ENCODE results near the gene LEUTX. TPM values are rescaled to one million over a fixed set of nuclear protein-coding genes. Genes with fewer than 3 reads are reported as not detected.
"Not testable (repeated sequence)": the region's sequence is repeated elsewhere in the genome, so short reads cannot be mapped to it uniquely, and the experiment has no call there.

LEUTX gene
- total and polyA plus RNA-seq, 3 donors from 2014 or later: not detected

DNA sequence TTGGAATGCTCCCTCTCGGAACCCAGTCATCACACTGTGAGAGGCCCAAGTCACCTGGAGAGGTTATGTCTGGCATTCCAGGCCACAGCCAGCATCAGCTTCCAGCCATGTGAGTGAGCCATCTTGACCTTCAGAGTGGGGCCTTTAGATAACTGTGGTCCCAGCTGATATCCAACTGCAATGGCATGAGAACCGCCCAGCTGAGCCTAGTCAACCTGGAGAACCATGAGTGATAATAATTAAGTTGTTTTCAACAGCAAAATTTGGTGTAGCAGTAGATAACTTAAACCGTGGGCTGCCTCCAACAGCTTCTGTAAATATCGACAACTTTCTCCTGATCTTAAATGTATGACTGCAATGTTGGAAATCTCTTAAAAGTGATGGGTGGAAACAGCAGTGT, 30.7 kb downstream of the LEUTX start:
- H3K27ac ChIP-seq: no peak overlapping the region
- H3K4me1 ChIP-seq: no peaks in the 10 kb centered on the region
- WGBS, 2 donors: 92 to 97% methylated on average over 3 to 4 of the region's 4 CpGs
- H3K4me3 ChIP-seq: no peak overlapping the region
- intact Hi-C loops (cut with DNase I; ENCODE audit: low total_unique reads): no loop called here
- no peaks in the 10 kb centered on the region for H3K36me3 ChIP-seq (ENCODE audit: low read depth, missing control alignments)
- H3K9me3 ChIP-seq: no peaks in the 10 kb centered on the region
- no peaks in the 10 kb centered on the region for H3K27me3 ChIP-seq
- DNase-seq: no peak
- no peak for TF ChIP-seq POLR2A (IDR thresholded peaks at IDR 0.05)
- TF ChIP-seq, protein P1, sequence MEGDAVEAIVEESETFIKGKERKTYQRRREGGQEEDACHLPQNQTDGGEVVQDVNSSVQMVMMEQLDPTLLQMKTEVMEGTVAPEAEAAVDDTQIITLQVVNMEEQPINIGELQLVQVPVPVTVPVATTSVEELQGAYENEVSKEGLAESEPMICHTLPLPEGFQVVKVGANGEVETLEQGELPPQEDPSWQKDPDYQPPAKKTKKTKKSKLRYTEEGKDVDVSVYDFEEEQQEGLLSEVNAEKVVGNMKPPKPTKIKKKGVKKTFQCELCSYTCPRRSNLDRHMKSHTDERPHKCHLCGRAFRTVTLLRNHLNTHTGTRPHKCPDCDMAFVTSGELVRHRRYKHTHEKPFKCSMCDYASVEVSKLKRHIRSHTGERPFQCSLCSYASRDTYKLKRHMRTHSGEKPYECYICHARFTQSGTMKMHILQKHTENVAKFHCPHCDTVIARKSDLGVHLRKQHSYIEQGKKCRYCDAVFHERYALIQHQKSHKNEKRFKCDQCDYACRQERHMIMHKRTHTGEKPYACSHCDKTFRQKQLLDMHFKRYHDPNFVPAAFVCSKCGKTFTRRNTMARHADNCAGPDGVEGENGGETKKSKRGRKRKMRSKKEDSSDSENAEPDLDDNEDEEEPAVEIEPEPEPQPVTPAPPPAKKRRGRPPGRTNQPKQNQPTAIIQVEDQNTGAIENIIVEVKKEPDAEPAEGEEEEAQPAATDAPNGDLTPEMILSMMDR (IDR thresholded peaks at IDR 0.05): no peak

DNA sequence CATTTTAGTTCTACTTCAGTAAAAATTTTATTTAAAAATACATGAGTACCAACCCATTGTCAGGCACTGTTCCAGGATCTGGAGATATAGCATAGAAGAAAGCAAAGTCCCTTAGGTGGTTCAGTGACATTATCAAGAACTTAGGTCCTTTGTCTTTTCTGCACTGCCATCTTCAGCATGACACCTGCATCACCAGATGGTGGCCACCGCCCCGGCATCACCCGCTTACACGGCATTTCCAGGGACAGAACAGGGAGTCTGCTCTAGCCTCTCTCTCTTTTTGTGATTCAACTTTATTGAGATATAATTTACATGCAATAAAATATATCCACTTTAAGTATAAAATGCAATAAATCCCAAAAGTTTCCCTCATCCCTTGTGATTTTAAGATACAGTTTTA, 31.8 kb downstream of the LEUTX start:
- WGBS, 2 donors: 88 to 94% methylated on average over 4 of the region's 4 CpGs
- DNase-seq: no peak
- no peak for TF ChIP-seq POLR2A (IDR thresholded peaks at IDR 0.05)
- TF ChIP-seq, protein P1 (IDR thresholded peaks at IDR 0.05): no peak
- no peaks in the 10 kb centered on the region for H3K36me3 ChIP-seq (ENCODE audit: low read depth, missing control alignments)
- H3K4me1 ChIP-seq: no peaks in the 10 kb centered on the region
- H3K27me3 ChIP-seq: no peaks in the 10 kb centered on the region
- intact Hi-C loops (cut with DNase I; ENCODE audit: low total_unique reads): no loop called here
- no peaks in the 10 kb centered on the region for H3K9me3 ChIP-seq
- no peak overlapping the region for H3K4me3 ChIP-seq
- no peak overlapping the region for H3K27ac ChIP-seq

GRCh38 chr19:39811064-39811463, 32.4 kb downstream of the LEUTX start:
- Histone ChIP-seq H3K27ac (no peak overlapping the region), H3K4me3 (no peak overlapping the region), H3K9me3 (no peaks in the 10 kb centered on the region), H3K36me3 (ENCODE audit: low read depth, missing control alignments) (no peaks in the 10 kb centered on the region), H3K4me1 (no peaks in the 10 kb centered on the region), H3K27me3 (no peaks in the 10 kb centered on the region)
- intact Hi-C loops (cut with DNase I; ENCODE audit: low total_unique reads): no loop called here
- TF ChIP-seq, protein P1 (IDR thresholded peaks at IDR 0.05): no peak
- no peak for TF ChIP-seq POLR2A (IDR thresholded peaks at IDR 0.05)
- DNase-seq: no peak
- 94 to 95% methylated on average over 4 of the region's 4 CpGs for WGBS, 2 donors

DNA sequence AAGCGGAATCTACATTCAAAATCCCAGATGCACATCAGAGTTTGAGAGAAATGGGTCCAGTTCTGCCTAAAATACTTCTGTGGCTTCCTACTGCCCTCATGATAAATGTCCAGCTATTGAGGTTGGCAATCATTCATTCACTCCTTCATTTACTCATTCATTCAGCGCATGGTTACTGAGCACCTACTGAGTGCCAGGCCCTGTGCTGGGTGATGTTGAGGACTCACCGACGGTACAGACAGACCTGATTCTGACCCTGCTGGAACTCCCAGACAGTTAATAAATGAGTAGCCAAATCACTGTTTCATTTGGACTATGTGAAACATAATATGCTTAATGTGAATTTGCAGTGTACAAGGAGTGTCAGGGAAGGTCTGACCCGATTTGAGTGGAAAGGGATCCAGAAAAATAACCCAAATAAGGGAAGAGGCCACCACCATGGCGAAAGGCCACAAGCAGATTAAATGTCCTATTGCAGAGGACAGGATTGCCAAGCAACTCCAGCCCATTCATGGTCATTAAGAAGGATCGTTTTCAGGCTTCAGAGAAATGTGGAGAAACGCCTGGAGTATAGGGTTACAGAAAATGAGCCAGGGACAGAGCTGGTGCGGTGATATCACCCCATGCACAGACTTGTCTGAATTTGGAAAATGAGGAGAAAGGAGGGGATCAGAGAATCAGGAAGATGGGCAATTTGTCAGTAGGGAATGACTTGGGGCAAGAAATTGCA, 34.8 kb downstream of the LEUTX start:
- no peak overlapping the region for H3K4me3 ChIP-seq
- H3K27me3 ChIP-seq: no peaks in the 10 kb centered on the region
- intact Hi-C loops (cut with DNase I; ENCODE audit: low total_unique reads): no loop called here
- H3K9me3 ChIP-seq: no peaks in the 10 kb centered on the region
- no peaks in the 10 kb centered on the region for H3K36me3 ChIP-seq (ENCODE audit: low read depth, missing control alignments)
- TF ChIP-seq POLR2A (IDR thresholded peaks at IDR 0.05): no peak
- TF ChIP-seq, protein P1 (IDR thresholded peaks at IDR 0.05): no peak
- DNase-seq: no peak
- no peak overlapping the region for H3K27ac ChIP-seq
- 61 to 75% methylated on average over 9 of the region's 9 CpGs for WGBS, 2 donors
- H3K4me1 ChIP-seq: no peaks in the 10 kb centered on the region

DNA sequence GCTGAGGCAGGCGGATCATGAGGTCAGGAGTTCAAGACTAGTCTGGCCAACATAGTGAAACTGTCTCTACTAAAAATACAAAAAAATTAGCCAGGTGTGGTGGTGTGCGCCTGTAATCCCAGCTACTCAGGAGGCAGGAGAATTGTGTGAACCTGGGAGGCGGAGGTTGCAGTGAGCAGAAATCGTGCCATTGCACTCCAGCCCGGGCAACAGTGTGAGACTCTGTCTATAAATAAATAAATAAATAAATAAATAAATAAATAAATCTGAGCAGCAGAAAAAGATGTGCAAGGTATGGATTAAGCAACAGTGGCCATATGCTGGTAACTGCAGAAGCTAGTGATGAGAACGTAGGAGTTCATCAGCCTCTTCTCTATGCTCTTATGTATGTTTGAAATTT, 35.5 kb downstream of the LEUTX start:
- DNase-seq; H3K9me3 ChIP-seq; H3K36me3 ChIP-seq (ENCODE audit: low read depth, missing control alignments); H3K4me3 ChIP-seq; H3K27ac ChIP-seq; intact Hi-C loops (cut with DNase I; ENCODE audit: low total_unique reads); H3K4me1 ChIP-seq; H3K27me3 ChIP-seq: not testable (repeated sequence)
- 92 to 95% methylated on average over 6 of the region's 6 CpGs for WGBS, 2 donors

Measured in testis (tissue), 3 donors.